ENCODE results near the gene CHCHD6.

CHCHD6 gene

DNA sequence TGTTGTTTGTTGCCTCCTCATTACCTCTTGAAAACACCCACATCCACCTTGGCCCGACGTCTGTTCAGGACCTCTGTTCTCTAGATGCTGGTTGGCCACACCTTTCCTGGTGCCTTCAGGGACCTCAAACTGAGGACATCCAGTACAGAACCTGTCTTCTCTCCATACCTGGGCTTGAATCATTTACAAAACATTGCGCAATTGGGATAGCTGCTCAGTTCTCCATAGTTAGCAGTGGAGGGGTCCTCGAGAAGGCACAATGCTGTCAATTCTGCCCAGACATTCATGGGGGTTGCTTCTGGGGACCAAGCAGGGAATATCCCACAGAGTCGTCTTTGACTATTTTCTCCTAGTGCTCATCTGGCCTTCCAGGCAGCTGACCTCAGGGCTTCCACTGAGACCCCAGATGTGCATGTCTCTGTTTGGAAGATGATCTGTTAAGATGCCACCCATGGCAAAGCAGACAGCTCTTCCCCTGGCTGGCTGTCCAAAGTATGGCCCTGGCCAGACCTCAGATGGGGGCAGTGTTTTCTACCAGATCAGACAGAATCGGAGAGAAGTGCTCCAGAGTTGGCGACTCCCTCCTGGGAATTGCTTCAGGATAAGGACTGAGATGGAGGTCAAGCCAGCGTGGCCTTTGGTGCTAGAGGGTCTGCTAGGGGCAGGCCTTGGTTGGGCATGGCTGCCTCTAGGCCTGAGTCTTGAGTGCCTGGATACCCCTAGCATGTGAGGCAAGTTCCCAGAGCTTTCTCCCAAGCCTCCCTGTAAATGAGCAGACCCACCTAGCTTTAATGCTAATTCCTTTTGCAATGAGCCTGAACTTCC, 46.1 kb downstream of the CHCHD6 start:
- Mint-ChIP-seq H3K4me1 (peaks cover 0 to 5% of the 10 kb centered on the region in 2 donors), H3K36me3 (peaks cover 1 to 26% of the 10 kb centered on the region in 2 donors), H3K27me3 (no peaks in the 10 kb centered on the region), H3K4me3 (no peak overlapping the region), H3K9me3 (no peaks in the 10 kb centered on the region), H3K27ac (no peak overlapping the region)
- DNase-seq (no peak), ATAC-seq (replicated peaks) (no peak)

DNA sequence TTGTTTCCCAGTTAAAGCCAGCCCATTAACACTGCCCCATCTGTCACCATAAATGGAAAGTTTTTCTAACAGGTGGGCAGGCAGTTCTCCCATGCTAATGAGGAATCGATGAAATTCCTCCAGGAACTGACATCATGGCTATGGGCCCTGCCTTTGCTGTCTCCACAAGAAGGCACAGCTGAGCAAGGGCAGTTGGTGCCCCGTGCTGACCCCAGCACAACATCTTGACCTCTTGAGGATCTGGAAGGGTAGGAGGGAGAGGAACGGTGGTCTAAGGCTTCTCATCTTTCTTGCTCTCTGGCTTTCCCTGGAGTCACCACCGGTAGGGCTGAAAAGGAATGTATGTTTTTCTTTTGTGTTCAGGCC, 46.7 kb downstream of the CHCHD6 start:
- DNase-seq, result no peak
- no peak for ATAC-seq (replicated peaks)
- Mint-ChIP-seq H3K36me3 (peaks cover 1 to 26% of the 10 kb centered on the region in 2 donors), H3K27me3 (no peaks in the 10 kb centered on the region), H3K9me3 (no peaks in the 10 kb centered on the region), H3K4me1 (peaks cover 0 to 5% of the 10 kb centered on the region in 2 donors), H3K4me3 (no peak overlapping the region), H3K27ac (peak overlapping the region; percentile 77)

DNA sequence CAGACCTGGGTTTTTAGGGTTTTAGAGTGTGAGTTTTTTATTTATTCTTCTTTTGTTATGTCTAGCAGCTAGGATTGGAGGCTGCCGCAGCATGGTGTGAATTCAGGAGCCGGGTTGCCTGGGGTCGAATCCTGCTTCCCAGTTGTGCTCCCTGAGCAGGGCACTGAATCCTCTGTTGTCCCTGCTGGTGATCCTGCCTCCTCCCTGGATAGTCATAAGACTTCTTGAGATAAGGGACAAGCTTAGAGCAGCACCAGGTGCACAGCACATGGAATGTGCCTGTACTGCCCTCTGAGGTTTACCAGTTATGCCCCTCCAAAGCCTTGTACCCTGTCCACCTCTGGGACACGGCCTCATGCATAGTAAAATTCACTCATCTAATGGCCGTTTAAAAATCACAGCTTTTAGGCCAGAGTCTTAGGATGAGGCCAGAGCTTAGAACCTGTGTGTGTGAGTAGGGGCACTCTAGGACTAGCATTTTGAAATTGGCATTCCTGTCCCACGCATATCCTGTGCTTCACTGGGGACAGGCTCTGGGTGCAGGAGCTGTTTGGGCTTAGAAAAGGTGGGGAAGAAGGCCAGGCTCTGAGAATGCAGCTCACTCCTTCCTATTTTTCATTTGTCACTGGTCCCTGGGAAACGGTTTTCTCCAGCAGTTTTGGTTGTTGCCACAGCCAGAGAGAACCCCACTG, 47.7 kb downstream of the CHCHD6 start:
- peaks cover 0 to 5% of the 10 kb centered on the region in 2 donors for H3K4me1 Mint-ChIP-seq

DNA sequence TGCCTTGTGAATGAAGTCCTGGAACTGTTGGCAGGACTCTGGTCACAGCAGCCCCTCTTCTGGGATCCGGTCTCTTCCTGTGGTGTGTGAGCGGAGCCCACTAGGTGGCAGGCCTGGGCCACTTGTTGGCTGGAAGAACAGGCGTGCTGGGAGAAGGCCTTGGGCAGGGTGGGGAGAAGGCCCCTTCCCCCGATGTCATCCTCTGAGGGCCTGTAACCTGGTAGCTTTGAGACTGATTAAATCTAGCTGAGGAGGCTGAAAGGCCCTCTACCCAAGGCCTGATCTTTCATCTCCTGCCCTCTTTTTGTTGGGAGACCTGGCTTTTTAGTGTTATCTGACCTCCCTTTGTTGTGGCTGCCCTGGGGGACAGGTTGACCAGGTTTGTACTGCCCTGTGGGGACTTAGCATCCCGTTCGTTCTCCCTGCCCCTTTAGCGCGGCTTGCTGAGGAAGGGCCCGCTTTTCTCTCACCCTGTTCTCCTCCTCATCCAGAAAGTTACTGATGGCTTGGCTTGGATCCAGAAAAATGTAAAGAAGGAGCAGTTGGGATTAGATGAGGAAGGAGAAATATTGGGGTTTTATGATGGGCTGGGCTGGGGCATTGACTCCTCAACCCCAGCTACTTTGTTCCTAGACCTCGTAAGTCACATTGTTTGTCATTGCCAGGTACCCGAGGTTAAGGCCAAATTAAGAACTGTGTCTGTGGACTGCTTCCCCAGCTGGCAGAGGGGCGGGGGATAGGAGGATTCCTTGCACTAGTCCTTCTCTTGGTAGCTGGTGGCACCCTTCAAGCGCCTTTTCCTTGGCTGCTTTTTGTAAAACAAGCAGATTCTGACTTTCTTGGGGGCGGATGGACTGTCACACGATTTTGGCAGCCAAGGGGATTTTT, 48.5 kb downstream of the CHCHD6 start:
- peak; percentile 61 for DNase-seq
- H3K9me3 Mint-ChIP-seq, result no peaks in the 10 kb centered on the region
- ATAC-seq (replicated peaks), result peak; percentile 97 to 98
- H3K36me3 Mint-ChIP-seq, result peaks cover 1 to 23% of the 10 kb centered on the region in 2 donors
- peaks cover 6 to 8% of the 10 kb centered on the region in 2 donors for H3K4me1 Mint-ChIP-seq
- H3K27me3 Mint-ChIP-seq, result no peaks in the 10 kb centered on the region
- no peak overlapping the region for H3K4me3 Mint-ChIP-seq
- H3K27ac Mint-ChIP-seq, result no peak overlapping the region

More for the DNA sequence above, 47.7 kb downstream of the CHCHD6 start:
- Mint-ChIP-seq H3K4me3 (no peak overlapping the region), H3K9me3 (no peaks in the 10 kb centered on the region), H3K27ac (no peak overlapping the region), H3K36me3 (peaks cover 1 to 23% of the 10 kb centered on the region in 2 donors), H3K27me3 (no peaks in the 10 kb centered on the region)
- DNase-seq (no peak), ATAC-seq (replicated peaks) (peak in 1 of 2 donors; percentile 5)

DNA sequence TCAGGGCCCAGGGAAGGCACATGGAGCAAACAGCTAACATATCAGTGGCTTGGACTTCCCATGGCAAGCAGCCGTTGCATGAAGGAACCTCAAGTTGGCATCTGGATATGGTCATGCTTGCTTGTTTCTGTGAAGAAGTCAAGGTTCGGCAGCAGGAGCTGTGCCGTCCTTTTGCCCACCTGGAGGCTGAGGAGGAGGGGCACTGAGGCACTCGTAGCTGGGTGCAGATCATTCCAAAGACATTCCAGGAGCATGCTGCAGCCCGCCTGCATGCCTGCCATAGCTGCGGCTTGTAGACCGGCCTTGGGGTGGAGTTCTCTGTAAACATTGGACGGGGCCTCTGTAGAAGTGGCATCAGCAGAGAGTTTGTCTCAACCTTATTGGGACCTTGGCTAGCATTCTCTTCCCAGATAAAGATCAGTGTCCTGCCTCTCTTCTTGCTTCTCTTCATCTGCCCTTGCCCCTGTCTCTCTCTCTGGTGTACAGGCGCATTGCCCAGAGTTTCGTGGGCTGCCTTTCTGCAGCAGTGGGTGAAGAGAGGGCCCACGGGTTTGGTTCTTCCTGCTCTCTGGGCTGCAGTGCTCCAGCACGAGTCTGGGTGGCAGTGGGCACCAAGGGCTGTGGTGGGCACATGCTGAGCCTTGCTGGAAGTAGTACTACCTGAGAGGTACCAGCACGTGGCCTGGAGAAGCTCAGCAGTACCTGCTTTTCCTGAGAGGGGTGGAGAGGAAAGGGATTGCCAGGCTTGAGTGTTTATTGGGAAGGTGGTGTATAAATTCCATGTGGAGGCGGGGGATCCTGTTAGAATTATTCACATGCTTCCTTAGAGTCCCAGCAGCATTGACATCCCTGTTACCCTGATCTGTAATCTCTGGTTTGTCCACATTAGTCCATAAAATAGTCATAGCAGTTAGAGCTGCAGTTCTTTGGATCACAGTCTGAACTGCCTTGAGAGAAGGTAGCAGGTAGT, 49.4 kb downstream of the CHCHD6 start:
- DNase-seq (no peak), ATAC-seq (replicated peaks) (no peak)
- peaks cover 12 to 15% of the 10 kb centered on the region in 2 donors for H3K4me1 Mint-ChIP-seq
- H3K27ac Mint-ChIP-seq, result no peak overlapping the region
- peaks cover 1 to 19% of the 10 kb centered on the region in 2 donors for H3K36me3 Mint-ChIP-seq
- no peak overlapping the region for H3K4me3 Mint-ChIP-seq
- H3K9me3 Mint-ChIP-seq, result no peaks in the 10 kb centered on the region
- no peaks in the 10 kb centered on the region for H3K27me3 Mint-ChIP-seq

DNA sequence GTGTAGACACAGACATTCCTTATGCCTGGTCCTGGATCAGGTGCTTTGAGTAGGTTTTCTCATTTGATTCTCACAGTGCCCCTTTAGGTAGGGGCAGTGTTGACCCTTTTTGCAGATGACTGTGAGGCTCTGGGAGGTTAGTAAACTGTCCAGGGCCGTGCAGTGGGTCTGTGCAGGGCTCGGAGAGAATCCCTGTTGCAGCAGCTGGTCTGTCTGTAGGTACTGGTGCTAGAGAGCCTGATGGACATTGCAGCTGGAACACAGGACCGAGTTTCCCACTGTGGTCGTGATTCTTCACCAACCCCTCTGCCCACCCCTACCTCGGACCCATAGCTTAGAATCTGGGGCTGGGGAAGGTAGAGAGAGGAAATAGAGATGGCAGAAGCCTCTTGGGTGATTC, 51.8 kb downstream of the CHCHD6 start:
- peaks cover 0 to 2% of the 10 kb centered on the region in 2 donors for H3K9me3 Mint-ChIP-seq
- H3K27me3 Mint-ChIP-seq, result no peaks in the 10 kb centered on the region
- peaks cover 1 to 11% of the 10 kb centered on the region in 2 donors for H3K36me3 Mint-ChIP-seq
- H3K4me1 Mint-ChIP-seq, result peaks cover 11 to 15% of the 10 kb centered on the region in 2 donors
- ATAC-seq (replicated peaks) (no peak), DNase-seq (no peak)
- H3K4me3 Mint-ChIP-seq, result no peak overlapping the region
- no peak overlapping the region for H3K27ac Mint-ChIP-seq

DNA sequence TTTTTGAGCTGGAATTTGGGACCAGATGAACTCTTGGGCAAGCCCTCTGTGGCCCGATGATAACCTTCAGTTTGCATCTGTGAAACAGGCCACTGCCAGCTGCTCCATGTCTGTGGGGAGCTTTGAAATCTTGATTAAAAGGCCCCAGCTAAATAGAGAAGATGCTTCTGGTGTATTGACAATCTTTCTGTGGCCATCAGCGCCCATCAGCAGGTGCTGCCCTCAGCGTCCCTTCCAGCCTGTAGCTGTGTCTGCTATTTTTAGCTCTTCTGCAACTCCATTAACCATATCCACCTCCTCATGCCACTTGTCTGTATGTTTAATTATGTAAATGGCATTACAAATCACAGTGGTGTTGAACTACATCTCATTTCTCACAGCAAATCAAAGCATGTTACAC, 54.0 kb downstream of the CHCHD6 start:
- H3K4me3 Mint-ChIP-seq, result no peak overlapping the region
- peaks cover 11 to 15% of the 10 kb centered on the region in 2 donors for H3K4me1 Mint-ChIP-seq
- peaks cover 1 to 8% of the 10 kb centered on the region in 2 donors for H3K36me3 Mint-ChIP-seq
- no peak for DNase-seq
- peaks cover 0 to 2% of the 10 kb centered on the region in 2 donors for H3K9me3 Mint-ChIP-seq
- H3K27ac Mint-ChIP-seq, result no peak overlapping the region
- ATAC-seq (replicated peaks), result no peak
- H3K27me3 Mint-ChIP-seq, result no peaks in the 10 kb centered on the region

DNA sequence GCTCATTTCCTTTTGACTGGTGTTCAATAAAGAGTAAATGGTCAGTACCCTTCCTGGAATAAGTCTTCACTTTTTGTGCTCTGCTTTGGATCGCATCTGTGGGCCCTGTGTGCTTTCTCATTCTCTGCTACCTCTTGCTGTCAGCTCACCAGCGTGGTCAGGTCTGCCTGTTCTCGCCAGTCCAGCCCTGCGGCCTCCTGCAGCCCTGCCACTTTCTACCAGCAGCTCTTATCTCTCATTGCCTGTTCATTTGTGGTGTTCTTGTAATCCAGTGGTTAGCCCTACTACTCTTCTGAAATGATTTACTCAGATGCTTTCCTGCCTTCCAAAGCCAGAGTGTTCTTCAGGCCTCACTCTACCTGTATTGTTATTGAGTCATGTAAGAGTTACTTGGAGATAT, 54.8 kb downstream of the CHCHD6 start:
- ATAC-seq (replicated peaks) (no peak), DNase-seq (no peak)
- Mint-ChIP-seq H3K4me3 (no peak overlapping the region), H3K9me3 (peaks cover 0 to 2% of the 10 kb centered on the region in 2 donors), H3K27ac (no peak overlapping the region), H3K27me3 (no peaks in the 10 kb centered on the region), H3K36me3 (peaks cover 1 to 8% of the 10 kb centered on the region in 2 donors), H3K4me1 (peaks cover 9 to 15% of the 10 kb centered on the region in 2 donors)

DNA sequence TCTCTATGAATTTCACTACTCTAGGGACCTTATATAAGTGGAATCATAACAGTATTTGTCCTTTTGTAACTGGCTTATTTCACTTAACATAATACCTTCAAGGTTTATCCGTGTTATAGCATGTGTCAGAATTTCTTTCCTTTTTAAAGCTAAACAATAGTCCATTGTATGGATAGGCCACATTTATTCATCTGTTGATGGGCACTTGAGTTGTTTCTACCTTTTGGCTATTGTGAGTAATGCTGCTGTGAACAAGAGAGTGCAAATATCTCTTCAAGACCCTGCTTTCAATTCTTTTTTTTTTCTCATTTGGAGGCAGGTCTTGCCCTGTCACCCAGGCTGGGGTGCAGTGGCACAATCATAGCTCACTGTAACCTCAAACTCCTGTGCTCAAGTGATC, 56.5 kb downstream of the CHCHD6 start:
- Mint-ChIP-seq H3K4me1 (peaks cover 9 to 15% of the 10 kb centered on the region in 2 donors), H3K9me3 (peaks cover 0 to 2% of the 10 kb centered on the region in 2 donors), H3K36me3 (peaks cover 1 to 14% of the 10 kb centered on the region in 2 donors), H3K27ac (no peak overlapping the region), H3K4me3 (no peak overlapping the region), H3K27me3 (no peaks in the 10 kb centered on the region)
- no peak for ATAC-seq (replicated peaks)
- DNase-seq, result no peak

DNA sequence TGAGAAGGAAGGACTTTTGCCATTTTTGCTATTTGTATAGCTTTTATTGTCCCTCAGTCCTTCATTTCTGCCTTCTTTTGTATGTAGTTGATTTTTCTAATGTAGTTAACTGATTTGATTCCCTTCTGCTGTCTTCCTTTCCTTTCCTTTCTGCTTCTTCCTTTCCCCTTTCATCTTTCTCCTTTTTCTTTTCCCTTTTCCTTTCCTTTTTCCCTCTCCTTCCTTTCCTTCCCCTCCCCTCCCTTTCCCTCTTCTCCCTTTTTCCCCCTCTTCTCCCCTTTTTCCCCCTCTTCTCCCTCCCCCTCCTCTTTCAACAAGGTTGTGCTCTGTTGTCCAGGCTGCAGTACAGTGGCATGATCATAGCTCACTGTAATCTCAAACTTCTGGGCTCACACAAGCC, 59.0 kb downstream of the CHCHD6 start:
- peaks cover 19 to 35% of the 10 kb centered on the region in 2 donors for H3K36me3 Mint-ChIP-seq
- H3K27me3 Mint-ChIP-seq, result no peaks in the 10 kb centered on the region

DNA sequence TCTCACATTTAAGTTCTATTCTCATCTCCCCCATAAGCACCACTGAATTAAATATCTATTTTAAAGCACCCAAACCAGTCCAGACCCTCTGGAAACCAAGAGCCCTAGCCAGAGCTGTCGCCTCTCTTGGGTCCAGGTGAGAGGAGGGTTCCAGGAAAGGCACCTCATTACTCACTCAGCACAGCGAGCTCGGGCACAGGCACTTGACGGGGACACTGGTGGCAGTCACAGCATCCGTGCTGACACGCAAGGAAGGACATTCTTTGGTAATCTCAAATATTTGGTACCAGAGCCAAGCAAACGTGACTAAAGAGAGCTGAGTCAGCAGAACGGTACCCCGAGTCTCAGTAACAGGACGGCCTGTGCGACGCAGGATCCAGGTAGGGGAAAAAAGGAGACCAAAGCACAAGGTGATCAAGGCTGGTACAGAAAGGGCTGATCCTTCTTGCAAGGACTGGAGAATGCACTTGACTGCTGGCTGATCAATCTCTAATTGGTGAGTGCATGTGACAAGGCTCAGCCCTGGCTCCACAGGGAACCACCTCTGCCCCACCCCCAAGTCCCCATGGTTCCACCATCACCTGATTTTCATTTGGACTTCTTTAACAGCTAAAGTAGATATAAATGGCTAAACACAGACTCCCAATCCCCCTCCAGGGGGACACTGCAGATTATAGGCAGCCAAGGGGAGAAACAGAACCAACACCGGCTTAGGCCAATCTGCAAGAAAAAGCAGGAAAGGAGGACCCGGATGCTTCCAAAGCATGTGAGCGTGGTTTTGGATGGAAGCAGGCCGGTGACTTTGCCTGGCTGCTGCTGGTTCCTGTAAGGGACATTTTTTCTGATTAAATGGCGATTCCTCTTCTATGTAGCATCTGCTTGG, 61.4 kb downstream of the CHCHD6 start:
- Mint-ChIP-seq H3K27me3 (no peaks in the 10 kb centered on the region), H3K36me3 (peaks cover 21 to 39% of the 10 kb centered on the region in 2 donors), H3K4me3 (no peak overlapping the region), H3K4me1 (no peaks in the 10 kb centered on the region), H3K27ac (no peak overlapping the region), H3K9me3 (peaks cover 8 to 18% of the 10 kb centered on the region in 2 donors)
- ATAC-seq (replicated peaks), result no peak
- DNase-seq, result no peak

More for the DNA sequence above, 59.0 kb downstream of the CHCHD6 start:
- no peak for ATAC-seq (replicated peaks)
- Mint-ChIP-seq H3K4me3 (no peak overlapping the region), H3K27ac (no peak overlapping the region), H3K4me1 (peaks cover 5% of the 10 kb centered on the region in 2 donors), H3K9me3 (peaks cover 4 to 10% of the 10 kb centered on the region in 2 donors)
- DNase-seq, result no peak

DNA sequence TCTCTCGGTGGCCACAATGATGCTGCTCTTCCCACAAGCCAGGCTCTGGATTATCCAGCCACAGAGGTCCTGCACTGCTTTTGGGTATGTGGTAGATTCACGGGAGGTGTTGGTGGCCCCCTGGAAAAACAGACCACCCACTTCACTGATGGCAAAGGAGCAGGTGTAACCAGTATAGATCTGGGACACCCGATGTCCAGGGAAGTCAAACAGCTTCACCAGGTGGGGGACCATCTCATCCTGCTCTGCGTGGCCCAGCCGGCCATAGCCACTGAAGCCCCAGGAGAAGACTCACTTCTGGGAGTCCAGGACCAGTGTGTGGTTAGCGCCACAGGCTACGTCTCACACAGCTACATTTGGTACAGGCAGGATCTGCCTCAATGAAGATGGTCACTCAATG, 62.6 kb downstream of the CHCHD6 start:
- H3K9me3 Mint-ChIP-seq, result peaks cover 8 to 24% of the 10 kb centered on the region in 2 donors
- no peak overlapping the region for H3K4me3 Mint-ChIP-seq
- ATAC-seq (replicated peaks), result no peak
- no peak for DNase-seq
- no peak overlapping the region for H3K27ac Mint-ChIP-seq
- no peaks in the 10 kb centered on the region for H3K4me1 Mint-ChIP-seq
- H3K36me3 Mint-ChIP-seq, result peaks cover 24 to 47% of the 10 kb centered on the region in 2 donors
- H3K27me3 Mint-ChIP-seq, result no peaks in the 10 kb centered on the region

Measured in stimulated activated naive B cell treated with anti-CD40 and anti-IgM and Interleukin-4, amounts not matched to agents 10 μg/mL and 1 μg/mL and 100 μg/mL, for 72 hours (primary cell).